H1 (cell line): ENCODE data around the gene CUBN. TPM values are rescaled to one million over a fixed set of nuclear protein-coding genes. Genes with fewer than 3 reads are reported as not detected.

ENCODE experiments used
- CTCF ChIA-PET: fragments of 300-600 bp; sonication (Branson Sonifier 250); formaldehyde crosslinking; loops from one replicate; lab custom pipeline; 2021; ENCODE audit not compliant: partially characterized antibody; lab: Charles Lee
- POLR2A ChIA-PET: fragments of 300-600 bp; sonication (Branson Sonifier 250); formaldehyde crosslinking; loops from one replicate; lab custom pipeline; 2021; ENCODE audit warnings: inconsistent platforms; ENCODE audit not compliant: partially characterized antibody; lab: Charles Lee
- DNase-seq, 2 experiments: peaks; one replicate each; pipeline versions ENCODE4 v3.0.0 to v3.0.0-alpha.2; 2010 to 2022; ENCODE audit warnings: low spot score in 2 of 2, low read depth in 1 of 2, mixed read lengths in 1 of 2
- FAIRE-seq: peaks from 2 replicates; lab custom pipeline; 2011; peaks lifted over from hg19 to GRCh38; lab: Jason Lieb, UNC
- H2AFZ ChIP-seq: 2 replicates; pipeline ENCODE4 v1.8.1; 2012; ENCODE audit warnings: low read length, inconsistent platforms
- H2AK5ac ChIP-seq: 2 replicates; pipeline ENCODE4 v1.6.1; 2013; ENCODE audit warnings: low read depth, low read length
- H2BK120ac ChIP-seq: replicated peaks from 2 replicates; pipeline ENCODE3; 2013; ENCODE audit warnings: low read depth, low read length, inconsistent platforms
- H2BK12ac ChIP-seq: 2 replicates; pipeline ENCODE4 v1.6.1; 2013; ENCODE audit warnings: low read depth, low read length
- H2BK15ac ChIP-seq: 2 replicates; pipeline ENCODE4 v1.6.1; 2013; ENCODE audit warnings: low read length
- H2BK20ac ChIP-seq: 2 replicates; pipeline ENCODE4 v1.6.1; 2013; ENCODE audit warnings: low read length
- H2BK5ac ChIP-seq: 2 replicates; pipeline ENCODE4 v1.6.1; 2013; ENCODE audit warnings: low read depth, low read length
- H3K14ac ChIP-seq: 2 replicates; pipeline ENCODE4 v1.6.1; 2013; ENCODE audit warnings: inconsistent platforms; ENCODE audit not compliant: insufficient read length
- H3K18ac ChIP-seq: 2 replicates; pipeline ENCODE4 v1.6.1; 2013; ENCODE audit warnings: low read length; ENCODE audit errors: extremely low read depth
- H3K23ac ChIP-seq: 2 replicates; pipeline ENCODE4 v1.6.1; 2013; ENCODE audit warnings: inconsistent platforms; ENCODE audit not compliant: insufficient read length
- H3K23me2 ChIP-seq: 2 replicates; pipeline ENCODE4 v1.6.1; 2013; ENCODE audit warnings: low read depth, low read length
- H3K27ac ChIP-seq: 2 replicates; pipeline ENCODE4 v1.6.1; 2011; ENCODE audit warnings: low read depth, low read length, inconsistent platforms
- H3K27me3 ChIP-seq, 4 experiments: replicated peaks in 1 of 4; 1 replicate in 1 of 4; 2 replicates in 3 of 4; pipeline versions ENCODE4 v1.6.1 to v1.8.1; 2011 to 2013; ENCODE audit warnings: low read length in 3 of 4, mild to moderate bottlenecking in 3 of 4, inconsistent platforms in 2 of 4, mixed read lengths in 2 of 4, moderate library complexity in 1 of 4; ENCODE audit not compliant: control insufficient read depth in 3 of 4, insufficient read depth in 3 of 4; ENCODE audit errors: extremely low read depth in 1 of 4
- H3K36me3 ChIP-seq, 4 experiments: 2 replicates each; pipeline versions ENCODE4 v1.6.1 to v1.8.1; 2011 to 2013; ENCODE audit warnings: mild to moderate bottlenecking in 4 of 4, low read length in 3 of 4, moderate library complexity in 2 of 4, control low read depth in 1 of 4, inconsistent platforms in 1 of 4; ENCODE audit not compliant: insufficient read depth in 4 of 4, control insufficient read depth in 2 of 4
- H3K4ac ChIP-seq: replicated peaks from 2 replicates; pipeline ENCODE3; 2013; ENCODE audit warnings: low read length, low read depth, mixed read lengths, inconsistent platforms; ENCODE audit not compliant: insufficient read length
- H3K4me1 ChIP-seq, 4 experiments: replicated peaks in 1 of 4; 1 replicate in 1 of 4; 2 replicates in 3 of 4; pipeline versions ENCODE4 v1.6.1 to v1.8.1; 2011 to 2013; ENCODE audit warnings: low read length in 3 of 4, inconsistent platforms in 2 of 4, mixed read lengths in 1 of 4; ENCODE audit not compliant: insufficient read depth in 4 of 4, control insufficient read depth in 3 of 4
- H3K4me2 ChIP-seq, 2 experiments: 2 replicates each; pipeline versions ENCODE4 v1.6.1 to v1.8.1; 2011 to 2013; ENCODE audit warnings: low read depth in 2 of 2, low read length in 2 of 2, control low read depth in 1 of 2, inconsistent platforms in 1 of 2, mild to moderate bottlenecking in 1 of 2; ENCODE audit not compliant: insufficient read depth in 1 of 2
- H3K4me3 ChIP-seq, 4 experiments: fragments of 200-600, 300-600 bp in 1 of 4; sonication (generic), shearing (Covaris generic), sonication (Bioruptor Twin) in 1 of 4; 2 replicates each; pipeline versions ENCODE4 v1.5.1 to v1.8.1; 2011 to 2016; ENCODE audit warnings: low read length in 4 of 4, low read depth in 3 of 4, control low read depth in 2 of 4, inconsistent platforms in 2 of 4, mild to moderate bottlenecking in 2 of 4, mixed read lengths in 1 of 4, moderate library complexity in 1 of 4; ENCODE audit not compliant: insufficient read depth in 2 of 4; ENCODE audit errors: extremely low read depth in 1 of 4
- H3K56ac ChIP-seq: replicated peaks from 2 replicates; pipeline ENCODE3; 2013; ENCODE audit warnings: low read depth, mild to moderate bottlenecking, mixed read lengths, low read length, inconsistent platforms; ENCODE audit not compliant: insufficient read length
- H3K79me1 ChIP-seq: 2 replicates; pipeline ENCODE4 v1.6.1; 2013; ENCODE audit warnings: low read depth, low read length, control low read depth
- H3K79me2 ChIP-seq, 2 experiments: 2 replicates each; pipeline versions ENCODE4 v1.6.1 to v1.8.1; 2012 to 2013; ENCODE audit warnings: low read length in 2 of 2, mild to moderate bottlenecking in 2 of 2, inconsistent platforms in 1 of 2; ENCODE audit not compliant: insufficient read depth in 2 of 2, control insufficient read depth in 1 of 2
- H3K9ac ChIP-seq, 4 experiments: replicated peaks in 1 of 4; 1 replicate in 1 of 4; 2 replicates in 3 of 4; pipeline versions ENCODE4 v1.6.1 to v1.8.1; 2011 to 2013; ENCODE audit warnings: low read depth in 3 of 4, low read length in 3 of 4, control low read depth in 2 of 4, mild to moderate bottlenecking in 2 of 4, moderate library complexity in 2 of 4, inconsistent platforms in 1 of 4; ENCODE audit errors: extremely low read depth in 1 of 4
- H3K9me3 ChIP-seq, 2 experiments: 2 replicates each; pipeline versions ENCODE4 v1.6.1 to v1.8.1; 2012 to 2013; ENCODE audit warnings: mild to moderate bottlenecking in 2 of 2, moderate library complexity in 2 of 2, control low read depth in 1 of 2, inconsistent platforms in 1 of 2, low read depth in 1 of 2, low read length in 1 of 2, mixed read lengths in 1 of 2; ENCODE audit not compliant: insufficient read depth in 2 of 2
- H4K20me1 ChIP-seq, 2 experiments: replicated peaks in 1 of 2; 2 replicates each; pipeline versions ENCODE3 to v1.8.1; 2011 to 2013; ENCODE audit warnings: inconsistent platforms in 2 of 2, low read length in 2 of 2, mild to moderate bottlenecking in 1 of 2; ENCODE audit not compliant: insufficient read depth in 2 of 2, control insufficient read depth in 1 of 2
- H4K5ac ChIP-seq: 2 replicates; pipeline ENCODE4 v1.6.1; 2013; ENCODE audit warnings: low read length, low read depth, mixed read lengths, inconsistent platforms; ENCODE audit not compliant: insufficient read length
- H4K8ac ChIP-seq: 2 replicates; pipeline ENCODE4 v1.8.0; 2013; ENCODE audit warnings: mild to moderate bottlenecking, moderate library complexity, low read length, inconsistent platforms; ENCODE audit not compliant: insufficient read depth; ENCODE audit errors: extremely low read depth
- H4K91ac ChIP-seq: replicated peaks from 2 replicates; pipeline ENCODE3; 2013; ENCODE audit warnings: low read length, mixed read lengths, inconsistent platforms; ENCODE audit not compliant: insufficient read length
- FOSL1 ChIP-seq: IDR thresholded peaks from 2 replicates; pipeline ENCODE4 v1.6.1; 2011; ENCODE audit warnings: mild to moderate bottlenecking, low read depth, low read length, moderate library complexity; ENCODE audit not compliant: insufficient read depth
- WGBS, 2 experiments: shearing (Covaris generic) in 1 of 2; methylation state at CpG; one replicate each; pipeline versions ENCODE4 v1.1.6 to v1.1.7; 2013 to 2015; ENCODE audit warnings: low lambda C conversion rate in 2 of 2, mixed read lengths in 2 of 2, inconsistent platforms in 1 of 2, low coverage in 1 of 2, missing lambda C conversion rate in 1 of 2; ENCODE audit not compliant: insufficient replicate concordance in 2 of 2, insufficient coverage in 1 of 2, insufficient read length in 1 of 2; ENCODE audit errors: extremely low coverage in 1 of 2, missing lambda C conversion rate in 1 of 2; 5-methylcytosine and 5-hydroxymethylcytosine counted together
- polyA plus RNA-seq, 7 experiments: library from polyadenylated mRNA; depleted of rRNA in 3 of 7; stranded (reverse) in 5 of 7; unstranded in 2 of 7; fragments of >200 nt in 5 of 7; fragments of 200-250 nt in 2 of 7; gene quantifications; 1 replicate in 5 of 7; 2 replicates in 1 of 7; 4 replicates in 1 of 7; pipeline versions ENCODE4 v1.2.1 to v1.2.3, GENCODE V29; 2011 to 2013; ENCODE audit warnings: missing spikeins in 2 of 7, mixed read lengths in 2 of 7
- total RNA-seq: library from RNA; stranded (reverse); fragmentation: NEBNext Ultra II Directional; extraction: Animal tissue kit (Norgen Biotek cat#: 25700); gene quantifications from 2 replicates; pipeline ENCODE4 v1.2.1, GENCODE V29; 2021

The CUBN gene
- total and polyA plus RNA-seq, 2 of the 8 experiments (the other 6 are each of a cell fraction or from before 2014, with no cell fraction given) = 0.04 to 0.08 TPM

- Histone ChIP-seq H3K36me3 (no peaks in the 10 kb centered on the region), H3K79me1 (no peaks in the 10 kb centered on the region), H4K5ac (no peak overlapping the region), H4K91ac (no peak overlapping the region), H3K14ac (no peak overlapping the region), H3K56ac (no peak overlapping the region), H3K23ac (no peak overlapping the region), H3K27me3 (no peaks in the 10 kb centered on the region), H2BK15ac (no peak overlapping the region), H2BK20ac (no peak overlapping the region), H2AK5ac (no peak overlapping the region), H2BK12ac (no peak overlapping the region; the same call in 1 of the 2 replicates), H3K4me3 (no peak overlapping the region), H3K9ac (no peak overlapping the region), H4K8ac (no peak overlapping the region), H3K9me3 (no peaks in the 10 kb centered on the region), H3K4ac (no peak overlapping the region), H3K27ac (no peak overlapping the region), H4K20me1 (no peaks in the 10 kb centered on the region), H2BK120ac (no peak overlapping the region), H2BK5ac (no peak overlapping the region), H3K4me1 (peaks cover 0 to 6% (median 4%) of the 10 kb centered on the region in 4 experiments; a peak in 3 of 7 replicates), H3K79me2 (no peaks in the 10 kb centered on the region)
- CTCF ChIA-PET = interaction anchor here (1.2 to 1.6 kb wide), 2 partner anchors 10 to 471 kb away, joined by 4 to 5 read pairs; no protein-coding TSS in a partner anchor
- DNase-seq (no peak), FAIRE-seq (no peak)
- no peak for TF ChIP-seq FOSL1
- TF ChIP-seq, all 59 proteins: peak for 0
- Histone ChIP-seq H3K23me2 (no peaks in the 10 kb centered on the region), H3K4me2 (no peak overlapping the region), H2AFZ (no peak overlapping the region), H3K18ac (no peak overlapping the region)
- 96% methylated on average over 8 of the region's 8 CpGs; no CpG with 5 or more reads in 1 of the 2 experiments for WGBS, 2 experiments
- POLR2A ChIA-PET = no interaction called here
Measured at GRCh38 chr10:16905320-16905719, 224.3 kb downstream of the CUBN start.
